Measurements from ENCODE around the gene MYO5C. TPM values are rescaled to one million over a fixed set of nuclear protein-coding genes. Genes with fewer than 3 reads are reported as not detected.

The MYO5C gene
- total RNA-seq, 1 experiment from 2014 or later: 0.16 TPM

GRCh38 chr15:52278636-52279367 lies 16.8 kb downstream of the MYO5C start:
- H3K4me3 ChIP-seq: no peak overlapping the region
- no peaks in the 10 kb centered on the region for H3K36me3 ChIP-seq
- H3K27me3 ChIP-seq (replicated peaks): no peaks in the 10 kb centered on the region
- no peak overlapping the region for H3K27ac ChIP-seq
- H3K9me3 ChIP-seq (replicated peaks): no peaks in the 10 kb centered on the region
- no peak for DNase-seq (ENCODE audit: low read depth in 1 of 2, low spot score in 2 of 2)
- no peaks in the 10 kb centered on the region for H3K4me1 ChIP-seq (replicated peaks)

DNA sequence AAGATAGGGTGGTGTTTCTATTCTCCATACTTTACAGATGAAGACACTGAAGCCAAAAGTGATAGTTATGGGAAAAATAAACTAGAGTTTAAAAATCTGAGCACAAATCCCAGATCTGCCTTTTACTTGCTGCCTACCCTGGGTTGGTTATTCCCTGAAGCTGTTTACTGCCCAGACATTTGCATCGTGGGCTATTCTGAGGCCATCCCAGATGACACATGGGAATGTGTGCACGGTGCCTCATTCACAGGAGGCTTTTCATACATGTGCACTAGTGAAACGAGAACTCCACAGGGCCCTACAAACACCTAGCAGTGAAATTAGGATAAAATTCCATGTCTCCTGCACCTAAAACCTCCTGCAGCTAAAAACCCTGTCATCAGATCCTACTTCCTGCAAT lies 17.5 kb downstream of the MYO5C start:
- no peak overlapping the region for H3K27ac ChIP-seq
- no peaks in the 10 kb centered on the region for H3K27me3 ChIP-seq (replicated peaks)
- H3K4me3 ChIP-seq: no peak overlapping the region
- no peaks in the 10 kb centered on the region for H3K36me3 ChIP-seq
- H3K4me1 ChIP-seq (replicated peaks): no peaks in the 10 kb centered on the region
- no peaks in the 10 kb centered on the region for H3K9me3 ChIP-seq (replicated peaks)
- no peak for DNase-seq (ENCODE audit: low read depth in 1 of 2, low spot score in 2 of 2)

DNA sequence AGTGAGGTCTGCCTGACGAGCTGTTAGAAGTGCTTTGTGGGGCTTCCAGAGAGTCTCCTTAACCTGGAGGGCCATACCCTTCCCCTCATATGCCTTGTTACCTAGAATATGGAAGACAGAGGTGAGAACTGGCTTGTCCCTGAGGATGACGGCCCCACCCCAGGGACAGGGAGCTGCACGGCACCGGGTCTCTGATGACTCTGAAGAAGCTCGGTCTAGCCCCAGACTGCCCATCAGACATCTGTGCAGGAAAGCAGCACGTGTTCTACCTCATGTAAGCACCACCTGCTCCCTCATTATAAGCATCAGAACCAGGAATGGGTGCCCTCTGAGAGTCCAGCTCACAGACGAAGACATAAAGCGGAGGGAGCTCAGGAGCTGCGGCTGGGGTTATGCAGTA lies 18.0 kb downstream of the MYO5C start:
- Histone ChIP-seq H3K27ac (no peak overlapping the region), H3K4me3 (no peak overlapping the region), H3K9me3 (replicated peaks) (no peaks in the 10 kb centered on the region), H3K4me1 (replicated peaks) (no peaks in the 10 kb centered on the region), H3K36me3 (no peaks in the 10 kb centered on the region), H3K27me3 (replicated peaks) (no peaks in the 10 kb centered on the region)
- no peak for DNase-seq (ENCODE audit: low read depth in 1 of 2, low spot score in 2 of 2)

- no peak for DNase-seq (ENCODE audit: low read depth in 1 of 2, low spot score in 2 of 2)
- H3K27ac ChIP-seq: no peak overlapping the region
- H3K4me1 ChIP-seq (replicated peaks): no peaks in the 10 kb centered on the region
- H3K4me3 ChIP-seq: no peak overlapping the region
- no peaks in the 10 kb centered on the region for H3K27me3 ChIP-seq (replicated peaks)
- no peaks in the 10 kb centered on the region for H3K9me3 ChIP-seq (replicated peaks)
- H3K36me3 ChIP-seq: no peaks in the 10 kb centered on the region
Observed at GRCh38 chr15:52276256-52276770, 19.3 kb downstream of the MYO5C start.

DNA sequence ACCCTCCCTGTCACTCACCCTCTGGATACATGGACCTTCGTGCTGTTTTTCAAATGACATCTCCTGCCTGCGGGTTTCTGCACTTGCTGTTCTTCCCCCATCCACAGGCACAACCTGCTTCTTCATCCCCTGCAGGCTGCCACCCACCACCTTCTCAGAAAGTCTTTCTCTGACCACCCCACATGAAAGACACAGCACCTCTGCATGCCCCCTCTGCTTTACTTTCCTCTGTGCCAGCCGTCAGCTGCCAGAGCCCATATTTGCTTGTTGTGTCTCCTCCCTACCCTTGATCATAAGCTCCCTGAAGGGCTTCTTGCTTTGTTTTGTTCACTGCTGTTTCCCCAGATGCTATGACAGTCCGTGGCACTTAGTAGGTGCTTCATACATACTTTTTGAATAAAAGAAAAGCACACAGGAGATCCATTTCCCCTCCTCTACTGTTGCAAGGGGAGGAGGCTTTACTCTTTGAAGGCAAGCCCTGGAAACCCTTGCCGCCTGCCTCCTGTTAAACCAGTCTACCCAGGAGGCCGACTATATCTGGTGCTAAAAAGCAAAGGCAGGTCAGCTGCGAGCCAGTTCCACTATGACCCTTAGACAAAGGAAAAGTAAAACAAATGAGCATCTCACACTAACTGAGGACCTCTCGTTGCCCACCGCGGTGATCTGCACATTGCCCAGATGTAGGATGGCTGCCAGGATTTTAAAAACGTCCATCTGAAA lies 31.9 kb downstream of the MYO5C start:
- peaks cover 21% of the 10 kb centered on the region for H3K4me1 ChIP-seq (replicated peaks)
- DNase-seq (ENCODE audit: low read depth in 1 of 2, low spot score in 2 of 2): no peak
- H3K36me3 ChIP-seq: no peaks in the 10 kb centered on the region
- H3K9me3 ChIP-seq (replicated peaks): no peaks in the 10 kb centered on the region
- no peaks in the 10 kb centered on the region for H3K27me3 ChIP-seq (replicated peaks)
- H3K27ac ChIP-seq: no peak overlapping the region
- H3K4me3 ChIP-seq: no peak overlapping the region

GRCh38 chr15:52262364-52262763 lies 33.2 kb downstream of the MYO5C start:
- H3K27me3 ChIP-seq (replicated peaks): no peaks in the 10 kb centered on the region
- no peaks in the 10 kb centered on the region for H3K9me3 ChIP-seq (replicated peaks)
- H3K4me1 ChIP-seq (replicated peaks): peaks cover 34% of the 10 kb centered on the region
- DNase-seq (ENCODE audit: low read depth in 1 of 2, low spot score in 2 of 2): no peak
- H3K27ac ChIP-seq: peak overlapping the region; percentile 43
- H3K4me3 ChIP-seq: no peak overlapping the region
- H3K36me3 ChIP-seq: no peaks in the 10 kb centered on the region

GRCh38 chr15:52261498-52262242 lies 33.9 kb downstream of the MYO5C start:
- Histone ChIP-seq H3K36me3 (no peaks in the 10 kb centered on the region), H3K9me3 (replicated peaks) (no peaks in the 10 kb centered on the region), H3K4me3 (no peak overlapping the region), H3K27ac (peak overlapping the region; percentile 43), H3K27me3 (replicated peaks) (no peaks in the 10 kb centered on the region), H3K4me1 (replicated peaks) (peaks cover 39% of the 10 kb centered on the region)
- DNase-seq (ENCODE audit: low read depth in 1 of 2, low spot score in 2 of 2): peak; percentile 80 to 87

DNA sequence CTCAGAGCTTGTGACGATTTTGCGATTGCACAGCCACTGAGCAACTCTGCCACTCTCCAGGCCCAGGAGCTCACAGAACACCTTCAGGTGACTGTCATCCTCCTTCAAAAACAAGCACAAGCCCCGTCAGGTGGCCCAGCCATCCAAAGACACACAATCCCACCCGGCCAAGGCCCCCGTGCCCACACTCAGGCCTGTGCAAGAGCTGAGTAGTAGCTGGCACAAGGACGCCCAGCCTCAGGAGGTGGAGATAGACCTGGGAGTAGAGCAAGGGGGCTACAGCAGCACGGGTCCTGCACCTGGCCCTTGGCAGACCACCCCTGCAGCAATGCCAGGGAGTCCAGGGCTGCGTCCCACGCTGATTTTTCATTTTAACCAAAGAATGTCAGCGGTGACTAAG lies 34.6 kb downstream of the MYO5C start:
- peak overlapping the region; percentile 43; the same call in 1 of the 2 replicates for H3K27ac ChIP-seq
- peaks cover 41% of the 10 kb centered on the region for H3K4me1 ChIP-seq (replicated peaks)
- H3K9me3 ChIP-seq (replicated peaks): no peaks in the 10 kb centered on the region

DNA sequence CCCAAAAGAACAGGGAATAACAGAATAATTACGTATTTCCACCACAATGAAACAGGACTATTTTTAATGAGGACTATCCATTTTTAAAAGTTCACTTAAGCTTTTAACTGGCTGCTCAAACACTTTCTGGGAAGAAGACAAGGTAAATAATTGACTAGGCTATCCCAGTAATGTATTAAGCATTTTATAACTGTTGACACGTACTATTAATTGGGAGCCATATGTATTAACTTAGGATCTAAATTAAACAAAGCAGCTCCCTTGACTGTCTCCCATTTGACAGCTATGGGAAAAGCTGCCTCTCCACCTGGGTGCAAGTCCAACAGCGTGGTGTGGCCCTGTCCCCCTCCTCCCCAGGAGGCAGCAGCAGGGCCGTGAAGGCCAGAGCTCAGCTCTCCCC lies 36.1 kb downstream of the MYO5C start:
- no peak for DNase-seq (ENCODE audit: low read depth in 1 of 2, low spot score in 2 of 2)
- H3K9me3 ChIP-seq (replicated peaks): no peaks in the 10 kb centered on the region
- no peak overlapping the region for H3K27ac ChIP-seq
- no peaks in the 10 kb centered on the region for H3K27me3 ChIP-seq (replicated peaks)
- peaks cover 49% of the 10 kb centered on the region for H3K4me1 ChIP-seq (replicated peaks)
- H3K4me3 ChIP-seq: no peak overlapping the region
- H3K36me3 ChIP-seq: no peaks in the 10 kb centered on the region

More for the DNA sequence above, 34.6 kb downstream of the MYO5C start:
- no peaks in the 10 kb centered on the region for H3K27me3 ChIP-seq (replicated peaks)
- H3K36me3 ChIP-seq: no peaks in the 10 kb centered on the region
- no peak overlapping the region for H3K4me3 ChIP-seq
- no peak for DNase-seq (ENCODE audit: low read depth in 1 of 2, low spot score in 2 of 2)

GRCh38 chr15:52258461-52258860 lies 37.1 kb downstream of the MYO5C start:
- DNase-seq (ENCODE audit: low read depth in 1 of 2, low spot score in 2 of 2): no peak
- Histone ChIP-seq H3K27me3 (replicated peaks) (no peaks in the 10 kb centered on the region), H3K36me3 (no peaks in the 10 kb centered on the region), H3K4me1 (replicated peaks) (peaks cover 52% of the 10 kb centered on the region), H3K4me3 (no peak overlapping the region), H3K9me3 (replicated peaks) (no peaks in the 10 kb centered on the region), H3K27ac (no peak overlapping the region)

DNA sequence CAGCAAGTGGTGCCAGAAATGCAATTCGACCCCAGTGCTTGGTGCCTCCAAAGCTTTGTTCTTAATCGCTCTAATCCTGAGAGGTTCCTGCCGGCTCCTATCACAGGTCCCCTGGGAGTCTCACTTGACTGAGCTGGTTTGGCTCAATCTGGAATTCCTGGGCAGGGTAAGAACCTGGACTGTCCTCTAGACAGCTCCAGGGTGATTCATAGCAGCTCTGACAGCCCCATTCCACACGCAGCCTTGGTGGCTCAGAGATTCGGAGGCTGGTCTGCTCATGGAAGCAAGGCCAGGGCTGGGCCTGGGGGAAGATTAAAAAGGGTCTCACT lies 37.9 kb downstream of the MYO5C start:
- Histone ChIP-seq H3K36me3 (no peaks in the 10 kb centered on the region), H3K27me3 (replicated peaks) (no peaks in the 10 kb centered on the region), H3K4me1 (replicated peaks) (peaks cover 56% of the 10 kb centered on the region), H3K27ac (no peak overlapping the region), H3K4me3 (no peak overlapping the region), H3K9me3 (replicated peaks) (no peaks in the 10 kb centered on the region)
- no peak for DNase-seq (ENCODE audit: low read depth in 1 of 2, low spot score in 2 of 2)

- Histone ChIP-seq H3K4me3 (no peak overlapping the region), H3K27ac (no peak overlapping the region), H3K4me1 (replicated peaks) (peaks cover 56% of the 10 kb centered on the region), H3K9me3 (replicated peaks) (no peaks in the 10 kb centered on the region), H3K27me3 (replicated peaks) (no peaks in the 10 kb centered on the region), H3K36me3 (no peaks in the 10 kb centered on the region)
- no peak for DNase-seq (ENCODE audit: low read depth in 1 of 2, low spot score in 2 of 2)
Observed at GRCh38 chr15:52256930-52257733, 38.5 kb downstream of the MYO5C start.

DNA sequence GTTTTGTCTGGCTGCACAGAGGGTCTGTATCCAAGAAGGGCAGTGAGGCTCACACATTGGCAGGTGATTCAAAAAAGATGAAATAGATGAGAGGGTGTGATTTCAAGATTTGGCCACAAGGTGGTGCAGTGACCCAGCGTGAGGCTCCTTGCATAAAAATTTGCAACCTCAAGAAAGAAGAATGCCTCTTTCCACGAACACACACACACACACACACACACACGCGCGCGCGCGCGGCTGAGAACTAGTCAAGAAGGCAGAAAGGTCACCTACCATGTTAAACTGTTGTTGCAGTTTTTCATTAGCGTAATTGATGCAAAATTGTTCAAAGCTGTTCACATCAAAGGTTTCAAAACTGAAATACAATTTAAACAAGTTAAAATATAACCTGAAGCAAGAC lies 39.2 kb downstream of the MYO5C start:
- no peaks in the 10 kb centered on the region for H3K36me3 ChIP-seq
- DNase-seq (ENCODE audit: low read depth in 1 of 2, low spot score in 2 of 2): peak; percentile 65 to 80
- H3K27ac ChIP-seq: no peak overlapping the region
- H3K4me3 ChIP-seq: no peak overlapping the region
- no peaks in the 10 kb centered on the region for H3K9me3 ChIP-seq (replicated peaks)
- no peaks in the 10 kb centered on the region for H3K27me3 ChIP-seq (replicated peaks)
- peaks cover 48% of the 10 kb centered on the region for H3K4me1 ChIP-seq (replicated peaks)

All from SJSA1 (cell line).